Measurements from ENCODE around the gene UBQLN1.
A peak's percentile ranks its signal among the peaks of the same experiment; 100 is the strongest.
"Not testable (repeated sequence)": the region's sequence is repeated elsewhere in the genome, so short reads cannot be mapped to it uniquely, and the experiment has no call there.

Gene UBQLN1

DNA sequence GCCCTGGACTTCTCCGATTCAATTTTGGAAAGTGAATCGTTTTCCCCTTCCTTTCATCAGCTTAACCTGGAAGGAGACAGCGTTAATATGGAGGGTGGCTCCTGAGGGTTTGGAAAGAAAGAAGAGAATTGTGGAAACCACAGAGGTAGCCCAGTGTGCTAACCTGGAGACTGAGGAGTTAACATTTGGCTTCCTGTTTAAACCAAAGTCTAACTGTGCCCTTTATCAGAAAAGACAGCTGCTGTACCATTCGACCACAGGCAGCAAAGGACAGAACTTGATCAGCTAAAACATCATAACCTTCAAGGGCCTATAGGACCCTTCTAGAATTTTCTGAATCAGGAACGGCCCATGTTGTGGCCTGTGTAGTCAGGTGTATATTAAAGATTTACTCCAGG is 84.1 kb downstream of the UBQLN1 start:
- peak overlapping the region; percentile 93 for H3K4me3 ChIP-seq
- peak overlapping the region; percentile 64 to 92 for H3K27ac ChIP-seq
- no peak for DNase-seq (ENCODE audit: low spot score)
- TF ChIP-seq CTCF (IDR thresholded peaks at IDR 0.05): no peak

GRCh38 chr9:83622939-83623678 is 84.6 kb downstream of the UBQLN1 start, which contains the start of gene IDNK:
Gene IDNK (plus strand): TSS chr9:83623143. CDS start chr9:83623172, 29 bp downstream.
- Histone ChIP-seq H3K4me3 (peak within 1 kb of the TSS; percentile 93), H3K27ac (peak within 1 kb of the TSS; percentile 64 to 92)
- DNase-seq (ENCODE audit: low spot score): no peak
- TF ChIP-seq CTCF (IDR thresholded peaks at IDR 0.05): no peak

- peak; percentile 83 for DNase-seq (ENCODE audit: low spot score)
- Histone ChIP-seq H3K27ac (peak overlapping the region; percentile 64 to 92), H3K4me3 (peak overlapping the region; percentile 93)
- no peak for TF ChIP-seq CTCF (IDR thresholded peaks at IDR 0.05)
These were observed 85.3 kb downstream of the UBQLN1 start for GRCh38 chr9:83622433-83622938.

- Histone ChIP-seq H3K4me3 (no peak overlapping the region), H3K27ac (no peak overlapping the region)
- TF ChIP-seq CTCF (IDR thresholded peaks at IDR 0.05): peak; percentile 36
- no peak for DNase-seq (ENCODE audit: low spot score)
These were observed 86.7 kb downstream of the UBQLN1 start for GRCh38 chr9:83620841-83621636.

- H3K27ac ChIP-seq: no peak overlapping the region
- no peak for DNase-seq (ENCODE audit: low spot score)
- no peak for TF ChIP-seq CTCF (IDR thresholded peaks at IDR 0.05)
- no peak overlapping the region for H3K4me3 ChIP-seq
These were observed 90.5 kb downstream of the UBQLN1 start for GRCh38 chr9:83617299-83617698.

DNA sequence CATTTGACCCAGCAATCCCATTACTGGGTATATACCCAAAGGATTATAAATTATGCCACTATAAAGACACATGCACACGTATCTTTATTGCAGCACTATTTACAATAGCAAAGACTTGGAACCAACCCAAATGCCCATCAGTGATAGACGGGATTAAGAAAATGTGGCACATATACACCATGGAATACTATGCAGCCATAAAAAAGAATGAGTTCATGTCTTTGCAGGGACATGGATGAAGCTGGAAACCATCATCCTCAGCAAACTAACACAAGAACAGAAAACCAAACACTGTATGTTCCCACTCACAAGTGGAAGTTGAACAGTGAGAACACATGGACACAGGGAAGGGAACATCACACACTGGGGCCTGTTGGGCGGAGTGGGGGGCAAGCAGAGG is 94.5 kb downstream of the UBQLN1 start:
- H3K27ac ChIP-seq; H3K4me3 ChIP-seq; DNase-seq (ENCODE audit: low spot score): not testable (repeated sequence)

All from coronary artery (tissue), 2 donors.